Lower leg skin (tissue), 3 donors: ENCODE data around the gene KRTAP1-3.

Experiments
- POLR2A ChIP-seq, 2 donors: fragments of 450-650 bp; IDR thresholded peaks; one replicate each; pipeline ENCODE4 v1.6.1; 2016 to 2017; ENCODE audit warnings: antibody characterized with exemption in 2 of 2, mild to moderate bottlenecking in 1 of 2, moderate library complexity in 1 of 2
- TF ChIP-seq, protein P1 (sequence below), 3 donors: fragments of 450-650 bp; IDR thresholded peaks; one replicate each; pipeline ENCODE4 v1.5.1; 2016; ENCODE audit warnings: antibody characterized with exemption in 3 of 3, mild to moderate bottlenecking in 3 of 3, moderate library complexity in 2 of 3

DNA sequence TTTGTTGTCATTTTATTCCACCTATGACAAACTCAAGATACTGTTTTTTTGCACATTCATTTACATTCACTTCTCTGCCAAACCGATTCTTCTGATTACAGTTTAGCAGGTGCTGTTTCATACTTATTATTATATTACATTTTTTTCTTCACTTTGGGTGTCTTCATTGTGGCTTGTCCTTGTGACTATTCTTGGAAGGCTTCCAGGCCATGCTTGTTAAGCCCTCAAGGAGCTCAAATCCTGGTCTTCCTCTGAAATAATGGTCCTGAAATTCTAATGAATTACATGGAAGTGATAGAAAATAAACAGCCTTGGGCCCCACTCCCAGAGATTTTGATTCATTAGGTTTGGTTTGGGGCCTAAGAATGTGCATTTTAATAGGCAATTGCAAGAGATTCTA, 29.6 kb upstream of the KRTAP1-3 start:
- TF ChIP-seq, protein P1, sequence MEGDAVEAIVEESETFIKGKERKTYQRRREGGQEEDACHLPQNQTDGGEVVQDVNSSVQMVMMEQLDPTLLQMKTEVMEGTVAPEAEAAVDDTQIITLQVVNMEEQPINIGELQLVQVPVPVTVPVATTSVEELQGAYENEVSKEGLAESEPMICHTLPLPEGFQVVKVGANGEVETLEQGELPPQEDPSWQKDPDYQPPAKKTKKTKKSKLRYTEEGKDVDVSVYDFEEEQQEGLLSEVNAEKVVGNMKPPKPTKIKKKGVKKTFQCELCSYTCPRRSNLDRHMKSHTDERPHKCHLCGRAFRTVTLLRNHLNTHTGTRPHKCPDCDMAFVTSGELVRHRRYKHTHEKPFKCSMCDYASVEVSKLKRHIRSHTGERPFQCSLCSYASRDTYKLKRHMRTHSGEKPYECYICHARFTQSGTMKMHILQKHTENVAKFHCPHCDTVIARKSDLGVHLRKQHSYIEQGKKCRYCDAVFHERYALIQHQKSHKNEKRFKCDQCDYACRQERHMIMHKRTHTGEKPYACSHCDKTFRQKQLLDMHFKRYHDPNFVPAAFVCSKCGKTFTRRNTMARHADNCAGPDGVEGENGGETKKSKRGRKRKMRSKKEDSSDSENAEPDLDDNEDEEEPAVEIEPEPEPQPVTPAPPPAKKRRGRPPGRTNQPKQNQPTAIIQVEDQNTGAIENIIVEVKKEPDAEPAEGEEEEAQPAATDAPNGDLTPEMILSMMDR (IDR thresholded peaks at IDR 0.05) = no peak
- no peak for TF ChIP-seq POLR2A (IDR thresholded peaks at IDR 0.05)
